GM18907 (cell line): Measurements from ENCODE around the gene MYH7.
A peak's percentile ranks its signal among the peaks of the same experiment; 100 is the strongest.
"Not testable (repeated sequence)": the region's sequence is repeated elsewhere in the genome, so short reads cannot be mapped to it uniquely, and the experiment has no call there.

Experiments used
- ATAC-seq: cut with Tn5 transposase; IDR thresholded peaks from one replicate; pipeline ENCODE4 v1.9.1; 2021; ENCODE audit warnings: mild to moderate bottlenecking, moderate library complexity; ENCODE audit not compliant: unreplicated experiment

Gene MYH7

DNA sequence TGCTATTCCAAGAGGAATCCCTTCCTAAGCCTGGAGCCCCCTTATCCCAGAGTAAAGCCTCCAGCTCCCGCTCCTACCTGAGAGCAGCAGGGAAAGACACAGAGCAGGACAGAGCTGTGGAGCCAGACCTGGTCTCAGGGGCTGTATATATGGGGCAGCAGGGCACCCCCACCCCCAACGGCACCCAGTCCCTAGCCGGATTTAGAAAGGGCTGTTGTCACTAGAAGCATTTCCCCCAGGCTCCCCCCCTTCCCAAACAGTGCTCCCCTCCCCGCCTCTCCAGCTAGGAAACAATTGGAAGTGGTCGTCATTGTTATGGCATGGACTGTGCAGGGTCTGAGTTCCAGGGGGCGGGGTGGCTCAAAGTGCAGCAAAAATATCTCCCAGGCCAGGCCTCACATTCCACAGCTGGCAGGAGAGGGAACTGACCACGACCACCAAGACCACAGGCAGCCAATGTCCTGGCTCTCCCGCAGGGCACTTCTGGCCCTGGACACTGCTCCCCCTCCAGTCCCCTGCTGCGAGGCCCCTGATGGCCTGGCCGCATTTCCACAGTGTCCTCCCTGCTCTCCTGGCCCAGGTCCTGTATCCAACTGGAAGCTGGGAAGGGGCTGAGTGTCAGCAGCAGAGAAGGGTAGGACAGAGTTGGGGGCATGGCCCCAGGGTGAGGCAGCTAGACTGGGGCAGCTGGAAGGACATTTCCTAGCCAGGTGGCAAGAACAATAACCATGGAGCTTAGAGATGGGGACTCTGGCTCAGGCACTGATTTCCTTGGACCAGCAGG is at the start of gene MYH7:
Gene MYH7, minus strand, starts transcription at position 118 of the 784 bp plus-strand sequence. CDS start 1,928 bp downstream, outside the sequence.
- ATAC-seq: no peak

DNA sequence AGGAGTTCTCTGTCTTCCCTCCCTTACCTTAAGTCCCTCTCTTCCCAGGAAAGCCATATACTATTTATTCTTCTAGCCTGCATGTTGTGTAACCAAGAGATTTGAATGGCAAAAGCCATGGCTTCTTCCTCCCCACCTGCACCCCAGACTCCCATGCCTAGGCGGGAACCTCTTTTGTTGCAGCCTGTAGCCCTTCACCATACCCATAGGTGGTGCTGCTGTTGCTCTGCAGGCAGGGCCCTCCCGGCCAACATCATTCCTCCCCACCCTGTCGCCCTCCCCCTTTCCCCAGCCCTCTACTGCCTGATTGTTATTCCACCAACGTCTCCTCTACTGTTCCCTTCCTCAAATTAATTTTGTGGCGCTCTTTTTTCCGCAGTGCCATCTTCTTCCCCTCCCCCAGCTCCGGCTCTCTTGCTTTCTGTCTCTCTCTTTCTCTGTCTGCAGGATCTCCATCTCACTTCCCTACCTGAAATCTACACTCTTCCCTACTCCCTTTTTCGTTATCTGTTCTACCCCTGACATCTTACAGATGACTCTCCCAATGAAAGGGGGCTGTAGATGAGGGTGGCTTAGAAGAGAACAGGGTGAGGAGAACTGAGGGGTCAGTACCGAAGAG is 47.9 kb upstream of the MYH7 start:
- ATAC-seq: no peak

DNA sequence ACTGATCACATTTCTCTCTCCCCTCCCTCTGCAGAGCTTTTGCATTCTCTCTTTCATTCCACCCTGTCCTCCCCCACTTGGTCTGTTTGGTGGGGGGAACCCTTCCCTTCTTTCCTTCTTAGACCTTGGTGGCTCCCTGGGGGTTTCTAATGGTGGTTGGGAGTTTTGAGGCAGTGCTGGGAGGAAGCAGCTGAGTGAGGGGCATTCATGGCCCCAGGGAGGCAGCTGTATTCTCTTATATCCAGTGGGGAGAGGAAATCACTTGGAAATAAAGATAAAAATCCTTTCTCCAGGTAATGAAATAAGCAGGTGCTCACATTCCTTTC is 47.3 kb upstream of the MYH7 start:
- ATAC-seq: no peak

DNA sequence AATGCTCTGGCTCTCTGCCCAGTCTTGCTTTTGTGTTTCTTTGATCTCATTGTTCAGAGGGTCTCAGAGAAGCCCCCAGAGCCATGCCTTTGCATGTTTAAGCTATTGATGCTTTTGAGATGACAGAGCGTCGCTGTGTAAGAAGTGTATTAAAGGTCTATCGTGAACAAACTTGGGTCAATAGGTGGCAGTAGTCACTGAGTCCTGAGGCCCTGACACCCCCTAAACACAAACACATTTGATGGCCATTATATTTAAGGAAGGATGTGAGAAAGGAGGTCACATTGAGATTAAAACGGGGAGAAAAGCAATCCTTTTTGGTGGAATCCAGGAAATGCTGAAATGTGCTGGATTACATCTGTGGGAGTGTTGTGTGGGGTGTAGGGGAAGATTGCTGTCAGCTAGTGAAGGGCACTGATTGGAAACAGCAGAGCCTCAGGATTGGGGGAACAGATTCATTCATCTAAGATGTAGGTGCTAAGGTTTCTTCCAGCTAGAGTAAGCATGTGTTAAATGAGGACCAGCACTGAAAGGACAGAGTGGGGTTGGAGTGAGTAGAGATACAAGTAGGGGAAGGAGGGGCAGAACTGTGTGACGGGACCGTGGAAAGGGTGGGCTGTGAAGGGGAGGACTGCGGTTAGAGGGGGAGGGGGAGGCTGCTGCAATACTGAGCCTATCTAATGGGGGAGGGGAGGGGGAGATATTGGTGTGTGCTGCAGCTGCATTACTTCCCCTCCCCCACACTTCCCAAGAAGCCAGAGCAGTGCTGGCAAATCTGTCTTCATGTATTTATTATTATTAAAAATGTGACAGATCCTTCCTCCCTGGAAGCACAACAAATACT is 46.7 kb upstream of the MYH7 start:
- ATAC-seq: no peak

DNA sequence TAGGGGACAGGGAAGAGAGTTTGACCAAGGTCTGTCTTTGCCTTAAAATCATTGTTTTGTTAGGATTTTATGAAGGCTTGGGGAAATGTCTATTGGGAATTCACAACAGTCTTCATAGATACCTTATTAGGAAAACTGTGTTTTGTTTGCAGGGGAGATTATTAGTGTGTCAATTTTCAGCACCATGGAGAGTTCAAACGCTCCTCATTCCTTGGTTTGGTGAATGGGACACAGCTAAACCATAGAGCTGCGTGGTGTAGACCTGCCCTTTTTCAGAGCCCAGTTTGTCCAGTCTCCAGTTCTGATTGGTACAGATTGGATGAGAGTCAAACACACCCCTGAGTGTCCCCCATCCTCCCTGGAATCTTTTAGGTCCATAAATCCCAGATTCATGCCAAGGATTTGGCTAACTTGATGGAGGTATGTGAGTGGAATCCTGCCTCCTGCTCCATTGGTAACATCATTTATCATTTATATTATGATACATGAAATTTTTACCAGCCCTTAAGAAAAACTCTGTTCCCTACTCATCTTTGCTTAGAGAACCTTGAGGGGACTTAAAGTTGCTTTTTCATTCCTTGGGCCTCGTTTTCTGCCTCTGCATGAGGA is 46.0 kb upstream of the MYH7 start:
- no peak for ATAC-seq

DNA sequence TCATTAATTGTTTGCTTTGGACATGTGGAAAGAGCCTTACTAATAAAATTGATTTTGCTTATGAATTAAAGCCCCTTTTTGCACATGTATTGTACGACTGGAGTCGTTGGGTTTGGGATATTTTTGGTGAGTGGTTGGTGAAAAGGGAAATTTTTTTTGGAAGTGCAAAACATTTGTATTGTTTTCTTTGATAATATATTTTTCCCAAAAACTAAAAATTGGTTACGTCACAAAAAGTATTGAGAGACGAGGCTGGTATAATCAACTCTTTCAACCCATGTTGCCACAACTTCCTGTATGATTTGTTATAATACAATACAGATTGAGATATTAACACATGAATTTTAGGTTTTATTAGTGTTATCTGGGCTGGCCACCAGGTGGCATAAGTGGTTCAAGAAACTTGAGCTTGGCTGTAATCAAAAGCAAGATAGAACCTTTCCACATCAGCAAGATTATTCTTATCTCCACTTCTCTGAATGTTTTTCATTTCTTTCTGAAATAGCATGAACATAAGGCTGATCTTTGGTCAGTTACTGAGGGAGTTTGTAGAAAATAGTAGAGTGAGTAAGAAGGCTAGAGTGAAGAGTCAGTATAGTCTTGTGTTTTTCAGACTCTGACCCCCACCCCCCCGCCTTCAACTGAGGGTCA is 42.8 kb upstream of the MYH7 start:
- no peak for ATAC-seq

DNA sequence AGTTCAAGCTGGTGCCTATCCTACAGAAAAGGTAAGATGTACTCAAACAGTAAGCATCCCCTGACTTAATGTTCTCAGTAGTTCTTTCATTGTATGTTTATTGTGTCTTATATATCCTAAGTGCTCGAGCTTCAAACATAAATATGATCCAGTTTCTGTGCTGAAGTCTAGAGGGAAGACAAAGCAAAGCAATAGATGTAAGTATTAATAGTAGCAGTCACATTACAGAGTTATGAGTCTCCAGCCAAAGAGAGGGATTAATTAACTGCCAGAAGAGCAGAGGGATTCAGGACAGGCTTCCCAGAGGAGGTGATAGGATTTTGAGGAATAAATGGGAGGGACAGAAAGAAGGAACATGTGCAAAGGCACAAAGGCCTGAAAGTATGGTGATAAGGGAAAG is 35.5 kb upstream of the MYH7 start:
- ATAC-seq: no peak

DNA sequence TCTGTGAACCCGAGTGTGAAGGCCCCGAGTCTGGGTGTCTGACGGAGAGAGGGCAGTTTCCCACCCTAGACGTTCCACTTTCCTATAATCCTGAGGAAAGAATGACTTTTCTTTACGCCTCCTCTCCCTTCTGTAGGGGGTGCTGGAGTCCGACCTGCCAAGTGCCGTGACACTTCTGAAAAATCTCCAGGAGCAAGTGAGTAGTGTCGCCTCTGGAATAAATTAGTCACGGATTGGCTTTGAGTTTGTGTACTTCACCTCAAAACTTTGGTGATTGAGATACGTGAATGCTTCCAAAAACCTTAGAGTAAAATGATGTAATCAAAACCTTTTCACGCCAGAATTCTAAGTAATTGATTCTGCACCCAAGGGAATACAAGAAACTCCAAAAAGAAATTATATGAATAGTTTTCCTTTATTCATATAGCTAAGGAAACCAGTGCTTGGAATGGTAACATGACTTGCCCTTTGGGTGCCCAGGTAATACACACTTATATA is 34.5 kb upstream of the MYH7 start:
- peak; percentile 29 for ATAC-seq

DNA sequence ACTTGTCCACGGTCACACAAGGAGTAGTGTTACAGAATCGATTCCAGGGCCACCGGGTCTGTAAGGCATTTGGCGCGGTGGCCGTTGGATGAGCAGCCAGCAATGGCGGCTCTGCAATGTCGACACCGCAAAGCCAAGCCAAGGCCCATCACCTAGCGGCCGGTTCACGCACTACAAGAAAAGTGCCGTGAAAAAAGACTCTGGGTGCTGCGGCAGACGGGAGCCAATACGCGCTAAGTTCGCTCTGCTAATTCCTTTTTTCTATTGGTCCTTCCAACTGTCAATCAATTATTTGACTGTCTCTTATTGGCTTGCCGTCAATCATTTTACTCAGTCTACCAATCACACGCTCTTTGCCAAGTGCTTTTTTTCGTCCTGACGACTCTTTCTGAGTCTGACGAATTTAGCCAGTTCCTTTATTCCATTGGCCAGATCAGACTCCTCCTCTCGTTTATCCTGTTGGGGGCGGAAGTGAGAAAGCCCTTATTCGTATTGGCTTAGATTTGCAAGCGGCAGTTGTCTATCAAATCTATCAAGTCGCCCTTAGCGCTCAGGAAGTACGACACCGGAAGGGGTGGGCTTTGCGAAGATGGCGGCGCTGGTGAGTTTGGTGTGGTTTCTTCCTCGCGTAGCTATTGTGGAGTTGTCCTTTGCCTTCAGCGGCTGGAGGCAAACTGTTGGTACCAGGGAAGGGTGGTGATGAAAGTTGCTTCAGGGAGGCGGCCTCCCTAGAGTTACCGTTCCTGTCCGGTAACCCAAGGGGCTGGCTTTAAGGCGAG is 33.9 kb upstream of the MYH7 start, which contains the start of gene NGDN:
Gene NGDN, plus strand, starts transcription at position 577 of the 779 bp plus-strand sequence. Its CDS starts 13 bp downstream, at position 590.
- peak; percentile 96 for ATAC-seq

DNA sequence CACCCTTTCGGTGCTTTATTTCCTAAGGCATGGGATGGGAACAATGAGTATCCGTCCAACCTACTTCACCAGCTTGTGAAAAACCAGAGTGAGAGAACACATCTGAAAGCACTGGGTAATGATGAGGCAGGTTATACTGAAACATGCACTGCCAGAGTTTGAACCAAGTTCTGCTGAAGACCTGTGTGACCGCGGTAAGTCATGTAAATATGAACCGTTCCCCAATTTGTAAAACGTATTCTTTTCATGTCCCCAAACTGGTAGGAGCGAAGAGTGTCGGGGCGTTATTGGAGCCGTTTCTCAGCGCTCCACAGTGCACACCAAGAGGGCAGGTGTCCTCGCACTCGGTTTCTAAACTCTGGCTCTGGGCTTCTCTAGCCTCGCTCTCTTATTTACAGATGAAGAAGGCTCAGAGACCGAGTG is 33.3 kb upstream of the MYH7 start:
- no peak for ATAC-seq

DNA sequence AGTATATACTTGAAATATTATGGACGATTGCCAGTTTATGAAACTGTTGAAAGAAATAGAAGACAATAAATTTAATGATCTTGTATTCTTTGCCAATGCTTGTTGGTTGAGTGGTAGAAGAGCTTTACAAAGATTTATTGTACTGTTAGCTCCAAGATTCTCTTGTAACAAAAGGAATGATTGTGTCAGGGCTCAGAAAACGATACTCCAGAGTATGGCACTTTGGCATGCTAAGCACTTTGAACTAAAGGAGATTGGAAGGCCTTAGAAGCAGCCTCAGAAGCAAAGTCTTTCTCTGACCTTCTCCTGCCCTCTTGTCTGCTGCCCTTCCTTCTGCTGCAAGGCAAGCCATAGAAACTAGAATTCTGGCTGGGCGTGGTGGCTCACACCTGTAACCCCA is 29.8 kb upstream of the MYH7 start:
- no peak for ATAC-seq

DNA sequence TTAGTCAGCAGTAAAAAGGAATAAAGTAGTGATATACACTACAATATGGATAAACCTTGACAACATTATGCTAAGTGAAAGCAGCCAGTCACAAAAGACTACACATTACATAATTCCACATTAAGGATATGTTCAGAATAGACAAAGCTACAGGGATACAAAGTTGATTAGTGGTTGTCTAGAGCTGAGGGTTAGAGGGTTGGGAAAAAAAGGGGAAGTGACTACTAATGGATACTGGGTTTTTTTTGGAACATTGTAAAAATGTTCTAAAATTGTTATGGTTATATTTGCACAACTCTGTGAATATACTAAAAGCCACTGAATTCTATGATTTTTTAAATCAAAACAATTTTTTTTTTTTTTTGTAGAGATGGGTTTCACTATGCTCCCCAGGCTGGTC is 29.2 kb upstream of the MYH7 start:
- no peak for ATAC-seq

DNA sequence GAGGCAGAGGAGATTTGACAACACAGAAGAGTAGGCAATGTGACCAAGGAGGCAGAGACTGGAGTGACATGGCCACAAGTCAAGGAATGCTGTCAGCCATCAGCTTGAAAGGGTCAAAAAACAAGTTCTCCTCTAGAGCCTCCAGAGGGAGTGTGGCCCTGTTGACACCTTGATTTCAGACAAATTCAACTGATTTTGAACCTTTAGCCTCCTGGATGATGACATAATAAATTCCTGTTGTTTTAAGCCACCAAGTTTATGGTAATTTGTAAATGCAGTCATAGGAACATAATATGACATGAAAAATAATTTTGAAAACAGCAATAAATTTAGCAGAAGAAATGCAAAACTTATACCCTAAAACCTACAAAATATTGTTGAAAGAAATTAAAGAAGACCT is 25.5 kb upstream of the MYH7 start:
- no peak for ATAC-seq

DNA sequence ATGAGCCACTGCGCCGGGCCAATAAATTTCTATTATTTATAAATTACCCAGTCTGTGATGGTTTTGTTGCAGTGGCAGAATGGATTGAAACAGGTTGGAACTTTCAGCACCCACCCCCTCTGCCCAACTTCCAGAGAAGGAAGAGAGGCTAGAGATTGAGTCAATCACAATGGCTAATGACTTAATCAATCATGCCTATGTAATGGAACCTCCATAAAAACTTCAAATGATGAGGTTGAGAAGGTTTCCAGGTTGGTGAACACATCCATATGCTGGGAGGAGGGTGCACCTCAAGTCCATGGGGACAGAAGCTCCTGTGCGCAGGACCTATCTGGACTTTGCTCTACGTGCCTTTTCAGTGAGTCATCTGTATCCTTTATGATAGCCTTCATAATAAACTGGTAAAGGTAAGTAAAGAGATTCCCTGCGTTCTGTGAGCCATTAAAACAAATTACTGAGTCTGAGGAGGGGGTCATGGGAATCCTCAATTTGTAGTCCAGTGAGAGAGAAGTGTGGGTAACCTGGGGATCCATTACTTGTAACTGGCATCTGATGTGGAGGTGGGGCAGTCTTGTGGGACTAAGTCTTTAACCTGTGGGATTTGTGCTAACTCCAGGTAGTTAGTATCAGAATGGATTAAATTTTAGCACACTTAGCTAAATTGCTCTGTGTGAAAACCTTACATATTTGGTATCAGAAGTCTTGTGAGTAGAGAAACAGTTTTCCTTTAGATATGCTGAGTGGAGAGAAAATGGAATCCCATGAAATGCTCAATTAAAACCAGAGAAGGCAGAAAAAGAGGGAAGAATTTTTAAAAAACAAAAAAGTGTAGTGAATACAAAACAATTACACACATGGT is 22.4 kb upstream of the MYH7 start:
- ATAC-seq: no peak

DNA sequence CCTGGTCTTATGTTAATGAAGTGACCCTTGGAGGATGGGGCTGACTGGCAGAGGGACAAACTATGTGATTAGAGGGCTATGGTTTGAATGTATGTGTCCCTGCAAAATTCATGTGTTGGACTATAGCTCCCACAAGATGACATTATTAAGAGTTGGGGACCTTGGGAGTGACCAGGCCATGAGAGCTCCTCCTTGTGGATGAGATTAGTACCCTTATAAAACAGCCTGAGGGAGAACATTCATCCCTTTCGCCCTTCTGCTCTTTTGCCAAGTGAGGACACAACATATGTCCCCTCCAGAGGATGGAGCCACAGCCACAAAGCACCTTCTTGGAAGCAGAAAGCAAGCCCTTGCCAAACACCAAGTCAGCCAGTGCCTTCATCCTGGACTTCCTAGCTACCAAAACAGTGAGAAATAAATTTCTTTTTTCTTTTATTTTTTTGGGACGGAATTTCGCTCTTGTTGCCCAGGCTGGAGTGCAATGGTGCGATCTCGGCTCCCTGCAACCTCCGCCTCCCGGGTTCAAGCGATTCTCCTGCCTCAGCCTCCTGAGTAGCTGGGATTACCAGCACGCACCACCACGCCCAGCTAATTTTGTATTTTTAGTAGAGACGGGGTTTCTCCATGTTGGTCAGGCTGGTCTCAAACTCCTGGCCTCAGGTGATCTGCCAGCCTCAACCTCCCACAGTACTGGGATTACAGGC is 21.6 kb upstream of the MYH7 start:
- ATAC-seq: not testable (repeated sequence)

DNA sequence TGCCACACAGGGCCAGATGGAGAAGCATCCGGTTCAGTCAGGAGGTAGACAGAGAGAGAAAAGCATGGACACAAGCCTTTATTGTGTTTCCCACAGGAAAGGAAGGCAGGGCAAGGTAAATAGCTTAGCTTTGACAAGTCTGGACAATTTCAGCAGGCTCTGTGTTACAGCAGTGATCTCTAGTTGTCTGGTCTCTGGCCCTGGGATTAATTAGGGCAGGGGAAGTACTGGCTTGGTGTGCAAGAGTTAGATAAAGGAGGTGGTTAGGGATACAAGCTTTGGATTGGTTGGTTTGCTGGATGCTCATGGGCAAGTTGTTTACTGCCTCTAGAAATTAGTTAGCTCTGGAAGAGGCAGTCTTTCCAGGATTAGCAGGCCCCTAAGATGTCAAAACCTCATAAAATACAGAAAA is 19.0 kb upstream of the MYH7 start:
- no peak for ATAC-seq

DNA sequence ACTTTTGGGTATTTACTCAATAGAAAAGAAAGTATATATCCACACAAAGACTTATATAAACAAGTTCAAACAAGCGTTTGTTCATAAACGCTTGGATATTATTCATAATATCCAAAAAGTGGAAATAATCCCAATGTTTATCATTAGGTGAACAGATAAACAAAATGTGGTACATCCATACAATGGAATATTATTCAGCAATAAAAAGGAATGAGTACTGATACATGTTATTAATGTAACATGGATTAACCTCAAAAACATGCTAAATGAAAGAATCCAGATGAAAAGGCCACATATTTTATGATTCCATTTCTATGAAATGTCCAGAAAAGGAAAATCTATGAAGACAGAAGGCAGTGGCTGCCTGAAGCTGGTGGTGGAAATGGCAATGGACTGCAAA is 16.8 kb upstream of the MYH7 start:
- no peak for ATAC-seq

DNA sequence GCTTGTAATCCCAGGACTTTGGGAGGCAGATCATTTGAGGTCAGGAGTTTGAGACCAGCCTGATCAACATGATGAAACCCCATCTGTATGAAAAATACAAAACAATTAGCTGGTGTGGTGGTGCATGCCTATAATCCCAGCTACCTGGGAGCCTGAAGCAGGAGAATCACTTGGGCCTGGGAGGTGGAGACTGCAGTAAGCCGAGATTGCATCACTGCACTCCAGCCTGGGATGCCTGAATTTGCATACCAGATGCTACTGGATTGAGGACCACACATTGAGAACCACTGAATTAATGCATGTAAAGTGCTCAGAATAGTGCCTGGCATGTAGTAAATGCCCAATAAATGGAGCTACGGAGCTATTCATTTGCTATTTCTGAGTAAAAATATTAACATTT is 14.9 kb upstream of the MYH7 start:
- ATAC-seq: no peak
